IPS-15b (cell line): ENCODE data around the gene PCK1.

Experiments used
- H3K27me3 ChIP-seq: one replicate; pipeline ENCODE4 v1.6.1; 2013; ENCODE audit warnings: low read length; ENCODE audit not compliant: control insufficient read depth, insufficient read depth
- H3K36me3 ChIP-seq: one replicate; pipeline ENCODE4 v1.6.1; 2013; ENCODE audit warnings: low read length; ENCODE audit not compliant: control insufficient read depth, insufficient read depth
- H3K4me1 ChIP-seq: one replicate; pipeline ENCODE4 v1.6.1; 2013; ENCODE audit warnings: mild to moderate bottlenecking, low read length; ENCODE audit not compliant: control insufficient read depth, insufficient read depth
- H3K4me3 ChIP-seq: one replicate; pipeline ENCODE4 v1.5.1; 2013; ENCODE audit warnings: low read depth, low read length
- H3K9ac ChIP-seq: one replicate; pipeline ENCODE4 v1.6.1; 2013; ENCODE audit warnings: low read depth, mild to moderate bottlenecking, low read length
- H3K9me3 ChIP-seq: one replicate; pipeline ENCODE4 v1.6.1; 2013; ENCODE audit warnings: mild to moderate bottlenecking, low read length; ENCODE audit not compliant: control insufficient read depth, insufficient read depth

The PCK1 gene

GRCh38 chr20:57596998-57597939 lies 36.4 kb downstream of the PCK1 start:
- no peaks in the 10 kb centered on the region for H3K9me3 ChIP-seq
- no peak overlapping the region for H3K4me3 ChIP-seq
- H3K9ac ChIP-seq = no peak overlapping the region
- H3K27me3 ChIP-seq = no peaks in the 10 kb centered on the region
- no peaks in the 10 kb centered on the region for H3K36me3 ChIP-seq
- H3K4me1 ChIP-seq = no peaks in the 10 kb centered on the region

- Histone ChIP-seq H3K27me3 (no peaks in the 10 kb centered on the region), H3K9ac (no peak overlapping the region), H3K4me1 (no peaks in the 10 kb centered on the region)
Measured at GRCh38 chr20:57598060-57598459, 37.1 kb downstream of the PCK1 start.

GRCh38 chr20:57598491-57598890 lies 37.6 kb downstream of the PCK1 start:
- Histone ChIP-seq H3K36me3 (no peaks in the 10 kb centered on the region), H3K4me3 (no peak overlapping the region), H3K27me3 (no peaks in the 10 kb centered on the region), H3K4me1 (no peaks in the 10 kb centered on the region), H3K9ac (no peak overlapping the region), H3K9me3 (no peaks in the 10 kb centered on the region)

More at GRCh38 chr20:57598060-57598459, 37.1 kb downstream of the PCK1 start:
- Histone ChIP-seq H3K9me3 (no peaks in the 10 kb centered on the region), H3K4me3 (no peak overlapping the region), H3K36me3 (no peaks in the 10 kb centered on the region)

- Histone ChIP-seq H3K4me1 (no peaks in the 10 kb centered on the region), H3K36me3 (no peaks in the 10 kb centered on the region), H3K9ac (no peak overlapping the region), H3K4me3 (no peak overlapping the region), H3K27me3 (no peaks in the 10 kb centered on the region), H3K9me3 (no peaks in the 10 kb centered on the region)
Measured at GRCh38 chr20:57600320-57601210, 39.7 kb downstream of the PCK1 start.

GRCh38 chr20:57601211-57601570 lies 40.3 kb downstream of the PCK1 start:
- Histone ChIP-seq H3K9me3 (no peaks in the 10 kb centered on the region), H3K4me1 (no peaks in the 10 kb centered on the region), H3K36me3 (no peaks in the 10 kb centered on the region), H3K27me3 (no peaks in the 10 kb centered on the region), H3K4me3 (no peak overlapping the region), H3K9ac (no peak overlapping the region)

GRCh38 chr20:57601737-57602136 lies 40.8 kb downstream of the PCK1 start:
- Histone ChIP-seq H3K36me3 (no peaks in the 10 kb centered on the region), H3K4me1 (no peaks in the 10 kb centered on the region), H3K27me3 (no peaks in the 10 kb centered on the region), H3K9me3 (no peaks in the 10 kb centered on the region), H3K4me3 (no peak overlapping the region), H3K9ac (no peak overlapping the region)

- Histone ChIP-seq H3K27me3 (no peaks in the 10 kb centered on the region), H3K4me1 (no peaks in the 10 kb centered on the region), H3K9me3 (no peaks in the 10 kb centered on the region), H3K36me3 (no peaks in the 10 kb centered on the region), H3K4me3 (no peak overlapping the region), H3K9ac (no peak overlapping the region)
Measured at GRCh38 chr20:57603120-57603519, 42.2 kb downstream of the PCK1 start.

- Histone ChIP-seq H3K4me3 (no peak overlapping the region), H3K9me3 (no peaks in the 10 kb centered on the region), H3K27me3 (no peaks in the 10 kb centered on the region)
Measured at GRCh38 chr20:57605045-57605444, 44.1 kb downstream of the PCK1 start.

GRCh38 chr20:57605878-57606277 lies 45.0 kb downstream of the PCK1 start:
- Histone ChIP-seq H3K9ac (no peak overlapping the region), H3K4me3 (no peak overlapping the region), H3K27me3 (no peaks in the 10 kb centered on the region), H3K9me3 (no peaks in the 10 kb centered on the region), H3K36me3 (no peaks in the 10 kb centered on the region), H3K4me1 (no peaks in the 10 kb centered on the region)

More at GRCh38 chr20:57605045-57605444, 44.1 kb downstream of the PCK1 start:
- Histone ChIP-seq H3K9ac (no peak overlapping the region), H3K4me1 (no peaks in the 10 kb centered on the region), H3K36me3 (no peaks in the 10 kb centered on the region)

- Histone ChIP-seq H3K4me3 (no peak overlapping the region), H3K27me3 (no peaks in the 10 kb centered on the region), H3K9ac (no peak overlapping the region), H3K9me3 (no peaks in the 10 kb centered on the region), H3K4me1 (no peaks in the 10 kb centered on the region), H3K36me3 (no peaks in the 10 kb centered on the region)
Measured at GRCh38 chr20:57608516-57608915, 47.6 kb downstream of the PCK1 start.

GRCh38 chr20:57609086-57609841 lies 48.4 kb downstream of the PCK1 start:
- H3K27me3 ChIP-seq = no peaks in the 10 kb centered on the region
- no peaks in the 10 kb centered on the region for H3K9me3 ChIP-seq
- H3K36me3 ChIP-seq = no peaks in the 10 kb centered on the region
- H3K4me1 ChIP-seq = no peaks in the 10 kb centered on the region
- H3K4me3 ChIP-seq = no peak overlapping the region
- no peak overlapping the region for H3K9ac ChIP-seq
